OCI-LY1 (cell line): ENCODE measurements around the gene JUP.
"Not testable (repeated sequence)": the region's sequence is repeated elsewhere in the genome, so short reads cannot be mapped to it uniquely, and the experiment has no call there.

Experiments
- CTCF ChIP-seq: fragments of 200-600 bp; sonication (generic), shearing (Covaris generic); IDR thresholded peaks from 2 replicates; pipeline ENCODE4 v1.5.1; 2017; ENCODE audit warnings: mild to moderate bottlenecking, antibody characterized with exemption, low read length, moderate library complexity, mixed read lengths
- EZH2 ChIP-seq: fragments of 200-600 bp; sonication (generic), shearing (Covaris generic); IDR thresholded peaks from 2 replicates; pipeline ENCODE4 v1.8.0; 2017; ENCODE audit warnings: borderline replicate concordance, mixed run types, mild to moderate bottlenecking, antibody characterized with exemption, low read length, moderate library complexity, mixed read lengths

- not testable (repeated sequence) for TF ChIP-seq CTCF, EZH2
These were observed 10.1 kb downstream of the JUP start for GRCh38 chr17:41776262-41776900.
